Activated CD8-positive, alpha-beta memory T cell treated with anti-CD3 and anti-CD28 coated beads for 48 hours (primary cell): ENCODE data around the gene C9.
"Not testable (repeated sequence)": the region's sequence is repeated elsewhere in the genome, so short reads cannot be mapped to it uniquely, and the experiment has no call there.

Experiments
- DNase-seq, 3 experiments: peaks; one replicate each; pipeline ENCODE4 v3.0.0-alpha.2; 2020; ENCODE audit warnings: low read depth in 2 of 3, low spot score in 2 of 3

C9 gene

DNA sequence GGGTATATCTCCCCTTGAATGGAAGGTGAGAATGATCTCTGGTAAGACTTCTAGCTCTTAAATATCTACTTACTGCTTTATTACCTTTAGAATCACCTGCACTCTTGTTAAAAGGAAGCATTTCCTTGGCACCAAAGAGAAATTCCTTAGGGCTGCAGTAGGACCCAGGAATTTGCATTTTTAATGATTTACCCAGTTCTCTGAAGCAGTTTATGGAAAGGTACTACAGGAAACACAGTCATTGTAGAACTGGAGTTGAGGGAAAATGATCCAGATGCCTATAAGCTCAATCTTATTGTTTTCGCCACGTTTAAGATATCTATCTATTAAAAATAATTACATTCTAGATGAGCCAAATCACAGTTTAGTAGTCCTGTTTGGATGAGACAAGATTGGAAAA, 9.5 kb upstream of the C9 start:
- DNase-seq, result no peak

- no peak for DNase-seq
Measured at GRCh38 chr5:39371367-39371635, 7.0 kb upstream of the C9 start.

DNA sequence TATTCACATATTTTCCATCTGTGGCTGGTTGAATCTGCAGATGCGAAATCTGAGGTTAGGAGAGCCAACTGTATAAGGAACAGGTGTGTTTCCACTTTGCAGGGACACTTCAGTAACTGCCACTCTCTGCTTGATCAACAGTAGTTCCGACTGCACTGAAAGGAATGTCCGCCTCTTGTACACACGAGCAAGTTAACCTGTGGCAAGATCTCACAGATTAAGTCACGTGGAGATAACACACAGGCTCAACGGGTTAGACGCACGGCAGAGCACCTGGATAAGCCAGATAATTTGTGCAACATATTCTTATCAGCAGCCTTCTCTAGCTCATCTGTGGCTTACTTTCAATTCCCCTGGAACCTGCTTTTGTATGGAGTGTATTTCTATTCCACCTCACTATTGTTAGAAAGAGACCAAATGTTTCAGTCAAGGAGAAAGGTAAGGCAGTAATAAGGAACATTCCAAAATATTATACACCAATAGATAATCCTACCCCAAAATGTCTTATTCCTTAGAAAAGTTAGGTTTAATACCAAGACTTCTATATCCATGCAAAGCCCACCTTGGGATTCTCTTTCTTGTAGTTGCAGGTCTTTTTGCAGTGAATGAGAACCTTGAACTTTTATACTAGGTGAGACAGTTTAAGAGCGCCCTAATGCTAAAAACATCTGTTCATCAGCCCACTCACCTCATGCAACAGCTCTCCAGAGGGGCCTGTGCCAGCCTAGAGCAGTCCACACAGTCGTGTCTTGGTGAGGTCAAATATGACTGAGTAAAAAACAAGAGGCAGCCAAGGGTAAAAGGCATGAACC, 6.5 kb upstream of the C9 start:
- DNase-seq, result no peak

GRCh38 chr5:39369123-39369815, 5.0 kb upstream of the C9 start:
- DNase-seq, result no peak

GRCh38 chr5:39368116-39368515, 3.8 kb upstream of the C9 start:
- no peak for DNase-seq

- no peak for DNase-seq
Measured at GRCh38 chr5:39367711-39368110, 3.4 kb upstream of the C9 start.

- DNase-seq, result no peak
Measured at GRCh38 chr5:39363217-39363616, 1.1 kb downstream of the C9 start.

- DNase-seq, result no peak
Measured at GRCh38 chr5:39362646-39363045, 1.6 kb downstream of the C9 start.

DNA sequence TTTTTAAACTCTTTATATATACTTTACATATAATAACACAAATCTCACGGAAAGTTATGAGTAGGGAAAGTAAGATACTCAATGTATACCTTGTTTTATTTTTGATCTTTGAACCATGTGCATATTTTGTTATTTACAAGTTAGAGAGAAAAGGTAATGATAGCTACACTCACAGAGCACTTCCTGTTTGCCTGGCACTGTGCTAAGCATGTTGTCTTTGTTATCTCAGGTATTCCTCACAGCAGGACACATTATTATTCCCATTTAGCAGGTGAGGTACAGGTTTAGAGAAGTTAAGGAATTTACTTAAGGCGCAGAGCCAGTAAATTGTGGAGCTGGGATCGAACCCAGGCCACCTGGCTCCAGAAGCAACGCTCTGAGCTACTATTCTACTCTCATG, 3.0 kb downstream of the C9 start:
- DNase-seq, result no peak

DNA sequence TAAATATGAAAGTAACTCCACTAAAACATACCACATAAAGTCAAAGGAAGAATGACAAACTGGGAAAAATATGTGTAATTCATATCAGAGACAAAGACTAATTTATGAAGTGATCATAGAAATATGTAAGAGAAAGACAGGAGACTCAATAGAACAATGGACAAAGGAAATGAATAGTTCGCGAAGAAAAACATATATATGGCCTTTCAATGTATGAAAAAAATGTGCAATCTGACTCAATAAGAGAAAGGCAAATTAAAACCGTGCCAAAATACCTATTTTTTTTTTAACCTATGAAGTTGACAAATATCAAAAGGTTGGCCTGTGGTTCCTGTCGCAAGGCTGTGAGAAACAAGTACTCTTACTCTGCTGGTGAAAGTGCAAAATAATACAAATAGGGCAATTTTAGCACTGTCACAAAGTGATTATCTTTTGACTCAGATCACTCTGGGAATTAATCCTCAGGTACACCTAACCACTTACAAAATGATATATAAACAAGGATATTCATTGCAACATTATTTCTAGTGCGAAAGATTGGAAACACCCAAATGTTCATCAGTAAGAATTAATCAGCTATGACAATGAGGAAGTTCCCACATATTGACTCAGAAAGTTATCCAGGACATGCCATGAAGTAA, 3.7 kb downstream of the C9 start:
- no peak for DNase-seq

DNA sequence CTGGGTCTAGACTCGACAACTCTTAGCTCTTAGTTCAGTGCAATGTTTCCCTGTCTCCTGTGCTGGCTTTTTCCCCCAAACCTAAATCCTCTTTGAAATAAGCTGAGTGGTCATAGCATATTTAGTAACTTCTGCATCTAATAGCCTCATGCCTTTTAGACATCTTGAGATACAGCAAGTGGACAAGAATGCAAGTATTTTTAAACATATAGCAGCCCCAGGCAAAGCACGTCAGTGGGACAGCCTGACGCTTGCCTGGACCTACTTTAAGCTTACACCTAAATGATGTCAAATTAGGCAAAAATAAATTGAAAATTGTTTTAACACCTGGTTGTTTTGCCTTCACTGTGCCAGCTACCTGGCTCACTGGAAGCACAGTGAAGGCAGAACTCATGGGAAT, 8.0 kb downstream of the C9 start:
- DNase-seq, result no peak

DNA sequence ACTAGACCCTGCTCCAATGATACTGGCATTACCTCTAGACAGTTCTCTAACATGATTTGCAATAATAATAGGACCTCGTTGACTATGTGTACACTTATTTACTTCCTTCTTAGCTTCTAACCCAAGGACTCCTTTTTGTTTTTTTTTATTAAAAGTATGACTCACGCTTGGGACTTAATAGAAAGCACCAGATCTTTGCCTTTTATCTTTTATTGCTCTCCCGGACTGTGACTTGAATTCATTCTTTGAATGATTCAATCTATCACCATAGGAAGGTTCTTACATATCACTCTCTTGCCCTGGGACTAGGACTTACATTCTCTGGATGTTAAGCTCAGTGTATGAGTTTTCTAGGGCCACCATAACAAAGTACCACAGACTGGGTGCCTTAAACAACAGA, 9.0 kb downstream of the C9 start:
- DNase-seq, result no peak

GRCh38 chr5:39353717-39354399, 10.4 kb downstream of the C9 start:
- DNase-seq, result no peak

DNA sequence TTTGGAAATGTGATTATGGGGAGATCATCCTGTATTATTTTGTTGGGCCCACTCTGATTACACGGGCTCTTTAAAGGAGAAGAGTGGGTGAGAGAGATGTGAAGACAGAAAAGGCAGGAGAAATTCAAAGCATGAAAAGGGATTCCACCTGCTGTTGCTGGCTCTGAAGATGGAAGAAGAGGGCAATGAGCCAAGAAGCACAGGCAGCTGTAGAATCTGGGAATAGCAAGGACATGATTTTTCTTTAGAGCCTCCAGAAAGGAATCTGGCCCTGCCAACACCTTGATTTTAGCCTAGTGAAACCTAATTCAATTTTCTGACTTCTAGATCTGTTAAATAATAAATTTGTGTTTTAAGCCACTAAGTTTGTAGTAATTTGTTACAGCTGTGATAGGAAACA, 11.3 kb downstream of the C9 start:
- DNase-seq, result no peak

DNA sequence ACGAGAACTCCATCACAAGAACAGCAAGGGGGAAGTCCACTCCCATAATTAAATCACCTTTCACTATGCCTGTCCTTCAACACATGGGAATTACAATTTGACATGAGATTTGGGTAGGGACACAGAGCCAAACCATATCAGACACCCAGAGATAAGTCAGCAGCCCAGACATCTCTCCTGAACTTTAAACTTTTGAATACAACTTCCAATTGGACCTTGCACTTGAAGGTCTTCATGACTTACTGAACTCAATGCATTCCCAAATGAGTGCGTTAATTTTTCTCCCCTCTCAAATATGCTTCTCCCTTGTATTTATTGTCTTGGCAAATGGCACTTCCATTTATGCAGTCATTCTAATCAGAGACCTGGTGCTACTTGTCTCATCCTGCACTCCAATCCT, 12.1 kb downstream of the C9 start:
- DNase-seq, result no peak

GRCh38 chr5:39349484-39349883, 14.8 kb downstream of the C9 start:
- no peak for DNase-seq

DNA sequence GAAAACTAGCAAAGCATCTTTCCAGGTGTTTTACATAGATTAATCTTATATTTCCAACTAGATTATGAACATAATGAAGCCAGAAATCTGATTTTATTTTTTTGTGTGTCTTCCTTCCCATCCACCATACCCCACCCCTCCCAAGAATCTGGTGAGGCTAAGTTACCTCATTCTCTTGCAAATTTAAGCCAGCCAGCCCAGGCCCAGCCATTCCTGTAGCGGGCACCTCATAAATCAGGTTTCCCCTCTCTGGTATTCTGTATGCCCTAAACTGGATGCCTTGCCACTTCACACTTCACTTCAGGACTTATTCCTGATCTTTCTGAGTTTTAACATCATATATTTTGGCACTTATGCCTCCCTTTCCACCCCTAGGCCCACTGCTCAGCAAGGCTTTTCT, 21.8 kb downstream of the C9 start:
- no peak for DNase-seq

DNA sequence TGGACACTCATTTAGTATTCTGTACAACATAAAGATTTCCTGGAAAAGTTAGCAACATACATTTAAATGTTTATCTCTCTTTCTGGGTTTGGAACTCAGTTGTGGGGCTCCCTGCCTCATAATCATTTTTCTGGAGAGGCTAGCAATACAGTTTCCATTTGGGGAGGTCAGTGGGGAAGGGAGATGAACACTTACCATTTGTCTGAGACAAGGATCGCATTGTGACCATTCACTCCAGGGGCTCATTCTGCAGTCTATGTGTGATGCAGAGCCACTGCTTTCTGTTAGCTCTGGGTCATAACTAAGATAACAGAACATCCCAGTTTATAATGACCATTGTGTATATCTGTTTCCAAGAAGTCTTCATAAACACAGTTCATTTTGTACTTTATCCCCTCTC, 22.4 kb downstream of the C9 start:
- no peak for DNase-seq

DNA sequence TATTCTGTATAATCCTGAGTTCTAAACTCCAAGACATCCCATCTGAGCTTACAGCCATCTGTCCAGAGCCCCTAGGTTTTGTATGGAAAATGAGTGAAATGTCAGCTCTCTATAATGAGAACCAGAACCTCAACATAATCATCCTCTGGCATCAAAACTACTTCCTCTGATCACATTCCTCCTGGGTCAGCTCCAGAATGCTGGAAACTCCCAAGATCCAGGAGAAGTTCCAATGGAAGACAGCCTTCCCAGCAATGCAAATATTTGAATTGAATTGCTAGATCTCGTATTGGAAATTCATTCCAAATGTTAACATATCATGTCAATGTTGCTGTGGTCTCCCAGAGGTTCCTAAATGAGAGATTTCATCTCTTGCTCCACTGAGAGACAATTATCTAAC, 23.8 kb downstream of the C9 start:
- no peak for DNase-seq

DNA sequence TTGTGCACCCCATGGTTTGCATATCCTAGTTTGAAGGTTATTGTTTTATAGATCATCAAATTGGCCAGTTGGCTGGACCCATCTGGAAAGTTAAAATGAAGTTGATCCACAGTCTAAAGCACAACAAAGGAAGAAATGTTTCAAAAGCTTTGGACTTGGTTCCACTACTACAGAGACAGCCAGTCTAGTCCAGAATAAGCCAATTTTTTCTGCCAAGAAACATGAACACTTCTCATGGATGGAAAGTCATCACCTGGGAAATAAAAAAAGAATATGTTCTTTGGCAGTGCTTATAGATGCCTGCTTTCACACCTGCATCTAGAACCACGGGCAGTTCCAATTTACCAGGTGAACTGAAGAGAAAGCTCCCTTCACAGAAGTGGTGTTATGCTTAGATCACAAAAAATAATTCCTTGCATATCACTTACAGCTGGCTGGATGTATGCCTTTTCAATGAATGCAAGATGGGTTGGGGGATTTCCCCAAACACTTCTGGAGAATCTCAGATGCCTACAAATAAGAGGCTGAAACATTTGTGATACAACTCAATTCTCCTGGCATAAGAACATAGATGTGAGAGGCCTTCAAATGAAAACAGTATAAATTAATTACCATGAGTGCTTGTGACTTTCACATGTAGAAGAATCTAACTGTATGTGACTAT, 26.9 kb downstream of the C9 start:
- no peak for DNase-seq

DNA sequence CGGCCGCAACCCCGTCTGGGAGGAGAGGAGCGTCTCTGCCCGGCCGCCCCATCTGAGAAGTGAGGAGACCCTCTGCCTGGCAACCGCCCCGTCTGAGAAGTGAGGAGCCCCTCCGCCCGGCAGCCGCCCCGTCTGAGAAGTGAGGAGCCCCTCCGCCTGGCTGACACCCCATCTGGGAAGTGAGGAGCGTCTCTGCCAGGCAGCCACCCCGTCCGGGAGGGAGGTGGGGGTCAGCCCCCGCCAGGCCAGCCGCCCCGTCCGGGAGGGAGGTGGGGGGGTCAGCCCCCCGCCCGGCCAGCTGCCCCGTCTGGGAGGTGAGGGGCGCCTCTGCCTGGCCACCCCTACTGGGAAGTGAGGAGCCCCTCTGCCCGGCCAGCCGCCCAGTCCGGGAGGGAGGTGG, 30.0 kb downstream of the C9 start:
- DNase-seq, result not testable (repeated sequence)

- no peak for DNase-seq
Measured at GRCh38 chr5:39333104-39333503, 31.2 kb downstream of the C9 start.
